Fibroblast of lung (primary cell): ENCODE data around the gene C11orf58. TPM values are rescaled to one million over a fixed set of nuclear protein-coding genes. Genes with fewer than 3 reads are reported as not detected.

Experiments used
- DNase-seq, 2 donors: peaks; one replicate each; pipeline versions ENCODE4 v3.0.0 to v3.0.0-alpha.2; 2010; ENCODE audit warnings: low read depth in 2 of 2
- H2AFZ ChIP-seq: 2 replicates; pipeline ENCODE4 v1.5.1; 2012; ENCODE audit warnings: low read length, control low read depth, inconsistent platforms
- H3K27ac ChIP-seq: 2 replicates; pipeline ENCODE4 v1.5.1; 2011; ENCODE audit warnings: low read length, control low read depth; ENCODE audit not compliant: insufficient read depth
- H3K27me3 ChIP-seq: 2 replicates; pipeline ENCODE4 v1.5.1; 2011; ENCODE audit warnings: mild to moderate bottlenecking, low read length; ENCODE audit not compliant: control insufficient read depth, insufficient read depth
- H3K36me3 ChIP-seq: 2 replicates; pipeline ENCODE4 v1.5.1; 2011; ENCODE audit warnings: low read length; ENCODE audit not compliant: control insufficient read depth, insufficient read depth
- H3K4me1 ChIP-seq: 2 replicates; pipeline ENCODE4 v1.5.1; 2011; ENCODE audit warnings: low read length; ENCODE audit not compliant: control insufficient read depth, insufficient read depth; ENCODE audit errors: extremely low read depth
- H3K4me2 ChIP-seq: 2 replicates; pipeline ENCODE4 v1.5.1; 2011; ENCODE audit warnings: low read length, control low read depth; ENCODE audit not compliant: insufficient read depth; ENCODE audit errors: extremely low read depth
- H3K4me3 ChIP-seq, 4 experiments: fragments of 200-600 bp in 1 of 4; sonication (generic) in 1 of 4; replicated peaks in 1 of 4; 2 replicates each; pipeline ENCODE4 v1.5.1; 2011 to 2016; ENCODE audit warnings: low read length in 4 of 4, low read depth in 3 of 4, mild to moderate bottlenecking in 3 of 4, control low read depth in 2 of 4, inconsistent platforms in 1 of 4, mixed read lengths in 1 of 4; ENCODE audit not compliant: insufficient read depth in 1 of 4; ENCODE audit errors: control extremely low read depth in 1 of 4
- H3K79me2 ChIP-seq: 2 replicates; pipeline ENCODE4 v1.5.1; 2012; ENCODE audit warnings: mild to moderate bottlenecking, low read length, inconsistent platforms; ENCODE audit not compliant: control insufficient read depth, insufficient read depth
- H3K9ac ChIP-seq: 2 replicates; pipeline ENCODE4 v1.5.1; 2011; ENCODE audit warnings: mild to moderate bottlenecking, low read length, control low read depth; ENCODE audit not compliant: insufficient read depth
- H3K9me3 ChIP-seq: 2 replicates; pipeline ENCODE4 v1.5.1; 2012; ENCODE audit warnings: low read depth, low read length; ENCODE audit not compliant: control insufficient read depth, insufficient read depth
- H4K20me1 ChIP-seq: 2 replicates; pipeline ENCODE4 v1.5.1; 2011; ENCODE audit warnings: low read length; ENCODE audit not compliant: control insufficient read depth, insufficient read depth; ENCODE audit errors: extremely low read depth
- CTCF ChIP-seq, 2 donors: IDR thresholded peaks in 1 of 2; conservative IDR thresholded peaks in 1 of 2; 1 replicate in 1 of 2; 2 replicates in 1 of 2; pipeline ENCODE4 v1.5.1; 2011 to 2012; ENCODE audit warnings: low read length in 2 of 2, control low read depth in 1 of 2, inconsistent platforms in 1 of 2, low read depth in 1 of 2, mild to moderate bottlenecking in 1 of 2
- EZH2 ChIP-seq: IDR thresholded peaks from 2 replicates; pipeline ENCODE4 v1.5.1; 2012; ENCODE audit warnings: low read length, control low read depth, mild to moderate bottlenecking; ENCODE audit errors: missing control alignments
- polyA plus RNA-seq, 2 donors: library from polyadenylated mRNA; depleted of rRNA in 1 of 2; stranded (reverse) in 1 of 2; unstranded in 1 of 2; fragments of >200 nt; gene quantifications; 2 replicates each; pipeline ENCODE4 v1.2.1, GENCODE V29; 2011 to 2012; ENCODE audit warnings: missing spikeins in 1 of 2
- total RNA-seq: library from RNA; depleted of rRNA; stranded (reverse); fragments of >200 nt; gene quantifications from 2 replicates; pipeline ENCODE4 v1.2.1, GENCODE V29; 2014

The C11orf58 gene
- total and polyA plus RNA-seq, 2 donors (not counting 1 experiment from before 2014, with no cell fraction given): 183 to 184 TPM

GRCh38 chr11:16781936-16782919 lies 43.8 kb downstream of the C11orf58 start:
- H3K27ac ChIP-seq: no peak overlapping the region
- H4K20me1 ChIP-seq: no peaks in the 10 kb centered on the region
- H3K4me2 ChIP-seq: no peak overlapping the region
- no peak for TF ChIP-seq EZH2
- TF ChIP-seq CTCF (conservative IDR thresholded peaks at IDR 0.05 in 1 of 2, IDR thresholded peaks at IDR 0.05 in 1 of 2; ENCODE audit: low read depth in 1 of 2, low read length in 2 of 2): no peak
- H3K4me3 ChIP-seq: no peak overlapping the region
- H3K79me2 ChIP-seq: no peaks in the 10 kb centered on the region
- no peaks in the 10 kb centered on the region for H3K36me3 ChIP-seq
- DNase-seq: no peak
- H3K27me3 ChIP-seq: no peaks in the 10 kb centered on the region
- no peaks in the 10 kb centered on the region for H3K9me3 ChIP-seq
- H2AFZ ChIP-seq: no peak overlapping the region
- H3K9ac ChIP-seq: no peak overlapping the region
- no peaks in the 10 kb centered on the region for H3K4me1 ChIP-seq

DNA sequence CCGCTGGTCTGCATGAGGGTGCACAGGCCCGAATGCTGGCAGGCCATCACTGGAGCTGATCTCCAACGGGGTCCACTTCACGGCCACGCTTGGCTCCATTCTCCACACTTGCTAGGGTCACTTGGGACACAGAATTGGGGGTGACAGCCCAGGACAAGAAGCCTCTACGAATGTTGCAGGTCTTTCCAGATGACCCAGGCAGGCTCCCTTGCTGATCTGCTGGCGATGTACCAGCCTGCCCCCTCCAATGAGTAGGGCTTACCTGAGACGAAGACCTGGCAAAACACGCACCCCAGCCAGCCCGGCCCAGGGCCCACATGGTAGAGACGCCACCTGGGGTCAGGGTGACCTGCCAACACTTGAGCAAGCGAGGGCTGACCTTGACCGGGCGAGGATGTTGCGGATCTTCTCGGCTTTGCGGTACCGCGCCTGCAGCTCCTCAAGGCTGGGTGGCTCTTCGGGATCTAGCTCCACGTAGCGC lies 44.9 kb downstream of the C11orf58 start:
- no peak overlapping the region for H3K27ac ChIP-seq
- no peak overlapping the region for H2AFZ ChIP-seq
- H4K20me1 ChIP-seq: no peaks in the 10 kb centered on the region
- H3K4me1 ChIP-seq: peaks cover 3% of the 10 kb centered on the region
- no peak overlapping the region for H3K4me2 ChIP-seq
- DNase-seq: no peak
- H3K36me3 ChIP-seq: no peaks in the 10 kb centered on the region
- H3K27me3 ChIP-seq: no peaks in the 10 kb centered on the region
- TF ChIP-seq CTCF (conservative IDR thresholded peaks at IDR 0.05 in 1 of 2, IDR thresholded peaks at IDR 0.05 in 1 of 2; ENCODE audit: low read depth in 1 of 2, low read length in 2 of 2) (no peak), EZH2 (no peak)
- no peak overlapping the region for H3K4me3 ChIP-seq
- H3K79me2 ChIP-seq: no peaks in the 10 kb centered on the region
- H3K9me3 ChIP-seq: no peaks in the 10 kb centered on the region
- no peak overlapping the region for H3K9ac ChIP-seq

DNA sequence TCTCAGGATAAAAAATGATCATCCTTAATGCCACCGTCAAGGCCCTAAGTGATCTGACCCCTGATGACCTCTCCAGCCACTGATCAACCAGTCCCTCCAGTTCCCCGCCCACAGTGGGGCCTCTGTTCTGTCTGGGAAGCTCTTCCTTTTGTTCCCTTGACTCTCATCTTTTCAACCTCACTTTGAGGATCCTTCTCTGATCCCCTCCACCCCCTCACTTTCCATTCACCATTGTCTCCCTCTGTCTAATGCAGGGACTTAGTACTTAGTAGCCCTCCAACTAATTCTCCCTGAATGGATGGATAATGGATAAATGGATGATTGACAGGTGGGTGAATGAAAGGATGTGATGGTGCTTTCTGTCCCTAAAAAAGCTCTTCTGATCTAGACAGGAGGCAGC lies 45.6 kb downstream of the C11orf58 start:
- DNase-seq: no peak
- no peaks in the 10 kb centered on the region for H3K36me3 ChIP-seq
- no peak overlapping the region for H3K4me3 ChIP-seq
- no peaks in the 10 kb centered on the region for H3K27me3 ChIP-seq
- H3K27ac ChIP-seq: no peak overlapping the region
- TF ChIP-seq EZH2: no peak
- no peak for TF ChIP-seq CTCF (conservative IDR thresholded peaks at IDR 0.05 in 1 of 2, IDR thresholded peaks at IDR 0.05 in 1 of 2; ENCODE audit: low read depth in 1 of 2, low read length in 2 of 2)
- H3K4me2 ChIP-seq: no peak overlapping the region
- peaks cover 3% of the 10 kb centered on the region for H3K4me1 ChIP-seq
- H3K79me2 ChIP-seq: no peaks in the 10 kb centered on the region
- no peak overlapping the region for H2AFZ ChIP-seq
- H3K9ac ChIP-seq: no peak overlapping the region
- H4K20me1 ChIP-seq: no peaks in the 10 kb centered on the region
- H3K9me3 ChIP-seq: no peaks in the 10 kb centered on the region
